Glomerular endothelial cell (primary cell): ENCODE results near the gene HSCB. TPM values are rescaled to one million over a fixed set of nuclear protein-coding genes. Genes with fewer than 3 reads are reported as not detected.
"Not testable (repeated sequence)": the region's sequence is repeated elsewhere in the genome, so short reads cannot be mapped to it uniquely, and the experiment has no call there.

Source experiments
- DNase-seq: peaks from one replicate; pipeline ENCODE4 v3.0.0-alpha.2; 2011; ENCODE audit warnings: low read depth, low spot score; ENCODE audit errors: extremely low read depth
- total RNA-seq: library from RNA; depleted of rRNA; stranded (reverse); fragments of >200 nt; gene quantifications from 2 replicates; pipeline ENCODE4 v1.2.3, GENCODE V29; 2015

Gene HSCB, protein sequence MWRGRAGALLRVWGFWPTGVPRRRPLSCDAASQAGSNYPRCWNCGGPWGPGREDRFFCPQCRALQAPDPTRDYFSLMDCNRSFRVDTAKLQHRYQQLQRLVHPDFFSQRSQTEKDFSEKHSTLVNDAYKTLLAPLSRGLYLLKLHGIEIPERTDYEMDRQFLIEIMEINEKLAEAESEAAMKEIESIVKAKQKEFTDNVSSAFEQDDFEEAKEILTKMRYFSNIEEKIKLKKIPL
- 14.3 and 27.8 TPM in 2 replicates for total RNA-seq

- DNase-seq = peak; percentile 88
Observed at GRCh38 chr22:28741785-28742561, at the start of gene HSCB, which contains the start of gene CHEK2. Gene HSCB (plus strand): TSS chr22:28742039. CDS start chr22:28742096, 57 bp downstream. Gene CHEK2 (minus strand): TSS chr22:28741820. CDS start chr22:28734721, 7,099 bp downstream.

- not testable (repeated sequence) for DNase-seq
Observed at GRCh38 chr22:28693041-28693760, 48.6 kb upstream of the HSCB start.

DNA sequence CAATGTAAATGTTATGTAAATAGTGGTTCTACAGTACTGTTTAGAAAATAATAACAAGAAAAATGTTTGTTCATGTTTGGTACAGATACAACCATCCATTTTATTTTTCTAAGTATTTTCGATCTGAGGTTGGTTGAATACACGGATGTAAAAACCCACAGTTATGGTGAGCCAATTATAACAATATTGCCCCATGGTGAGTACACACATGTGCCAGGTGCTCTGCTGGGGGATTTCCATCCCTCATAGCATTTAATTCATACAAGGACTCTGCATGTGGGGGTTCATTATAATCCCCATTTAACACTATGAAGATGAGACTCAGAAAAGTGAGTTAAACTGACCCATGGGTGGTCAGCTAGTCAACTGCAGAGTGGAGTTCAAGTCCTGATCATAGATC, 38.9 kb upstream of the HSCB start:
- no peak for DNase-seq

DNA sequence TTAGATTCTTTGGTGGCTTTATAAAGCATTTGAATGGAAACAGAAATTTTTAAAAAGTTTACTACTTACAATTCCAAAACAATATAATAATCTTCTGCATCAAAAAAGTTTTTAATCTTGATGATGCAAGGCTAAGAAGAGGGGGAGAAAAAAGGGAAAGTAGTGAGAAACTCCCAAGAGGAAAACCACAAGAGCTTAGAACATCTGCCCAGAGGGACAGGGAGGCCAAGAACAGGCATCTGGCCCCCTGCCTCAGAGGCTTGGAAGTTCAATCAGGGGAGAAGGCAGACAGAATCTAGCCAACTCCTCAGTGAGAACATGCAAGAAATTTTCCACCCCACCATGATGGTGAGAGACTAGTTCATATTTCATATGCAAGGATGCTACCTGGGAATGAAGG, 38.4 kb upstream of the HSCB start:
- no peak for DNase-seq

- no peak for DNase-seq
Observed at GRCh38 chr22:28706845-28707244, 35.0 kb upstream of the HSCB start.

GRCh38 chr22:28710107-28710506, 31.7 kb upstream of the HSCB start:
- peak; percentile 10 for DNase-seq

DNA sequence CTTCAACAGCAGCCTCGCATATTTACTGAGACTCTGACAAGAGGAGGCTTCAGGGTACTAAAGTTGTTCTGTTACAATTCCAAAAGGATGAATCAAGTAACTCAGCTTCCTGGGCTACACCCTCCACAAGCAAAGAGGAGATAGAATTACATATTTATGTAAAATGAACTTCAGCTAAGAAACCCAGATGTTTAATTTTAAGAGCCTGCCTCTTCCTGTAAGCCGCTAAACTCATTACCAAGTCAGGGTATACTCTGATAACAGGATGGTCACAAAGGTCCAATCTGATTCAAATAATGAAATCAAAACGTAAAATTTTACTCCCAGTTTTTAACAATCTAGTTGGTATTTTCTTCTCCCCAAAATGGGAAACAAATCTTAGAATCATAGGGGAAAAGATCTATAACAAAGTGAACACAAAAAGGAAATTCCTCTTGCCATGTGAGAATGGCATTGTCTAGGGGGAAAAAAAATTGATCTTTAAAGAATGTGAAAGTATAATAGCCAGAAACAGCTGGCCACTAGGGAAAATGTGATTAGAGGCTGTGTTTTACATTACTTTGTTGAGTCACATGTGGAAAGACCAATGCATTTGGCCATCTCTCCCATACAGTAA, 31.2 kb upstream of the HSCB start:
- peak; percentile 76 for DNase-seq

GRCh38 chr22:28711341-28711740, 30.5 kb upstream of the HSCB start:
- DNase-seq = no peak

DNA sequence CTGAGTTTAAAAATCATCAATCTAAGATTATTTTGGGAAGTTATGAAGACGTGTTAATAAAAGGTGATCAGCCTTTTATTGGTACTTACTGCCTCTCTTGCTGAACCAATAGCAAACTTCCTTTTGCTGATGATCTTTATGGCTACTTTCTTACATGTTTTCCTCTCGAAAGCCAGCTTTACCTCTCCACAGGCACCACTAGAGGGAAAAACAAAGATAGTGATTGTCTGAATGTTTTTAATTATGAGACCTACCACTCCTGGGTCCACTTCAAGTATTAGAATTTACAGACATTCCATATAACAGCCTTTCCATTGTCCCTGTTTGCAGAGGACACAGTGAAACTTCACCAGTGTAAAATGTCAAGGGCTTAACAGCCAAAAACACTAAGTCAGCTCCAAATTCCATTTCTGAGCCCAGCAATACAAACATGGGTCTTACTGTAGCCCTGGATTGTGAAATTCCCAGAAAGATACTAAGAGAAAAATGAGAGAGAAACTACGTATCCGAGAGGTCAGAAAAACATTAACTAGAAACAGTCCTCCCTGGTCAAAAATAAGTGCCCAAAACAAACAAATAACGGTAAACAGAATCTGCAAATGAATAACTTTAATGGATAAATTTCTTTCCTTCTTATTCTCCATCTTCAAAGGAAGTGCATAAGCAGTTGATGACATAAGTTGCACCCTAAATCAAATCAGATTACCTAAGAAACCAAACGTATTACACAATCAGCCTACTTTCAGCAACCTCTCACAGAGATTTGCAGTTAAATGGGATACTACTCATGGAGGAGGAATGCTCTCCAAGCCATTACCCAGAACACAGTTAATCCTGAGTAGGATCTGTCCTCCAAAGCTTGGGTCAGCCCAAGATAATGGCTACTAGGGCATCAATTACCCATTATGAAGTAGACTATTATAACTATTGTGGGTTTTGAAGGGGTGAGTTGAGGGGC, 29.7 kb upstream of the HSCB start:
- peak; percentile 7 for DNase-seq

DNA sequence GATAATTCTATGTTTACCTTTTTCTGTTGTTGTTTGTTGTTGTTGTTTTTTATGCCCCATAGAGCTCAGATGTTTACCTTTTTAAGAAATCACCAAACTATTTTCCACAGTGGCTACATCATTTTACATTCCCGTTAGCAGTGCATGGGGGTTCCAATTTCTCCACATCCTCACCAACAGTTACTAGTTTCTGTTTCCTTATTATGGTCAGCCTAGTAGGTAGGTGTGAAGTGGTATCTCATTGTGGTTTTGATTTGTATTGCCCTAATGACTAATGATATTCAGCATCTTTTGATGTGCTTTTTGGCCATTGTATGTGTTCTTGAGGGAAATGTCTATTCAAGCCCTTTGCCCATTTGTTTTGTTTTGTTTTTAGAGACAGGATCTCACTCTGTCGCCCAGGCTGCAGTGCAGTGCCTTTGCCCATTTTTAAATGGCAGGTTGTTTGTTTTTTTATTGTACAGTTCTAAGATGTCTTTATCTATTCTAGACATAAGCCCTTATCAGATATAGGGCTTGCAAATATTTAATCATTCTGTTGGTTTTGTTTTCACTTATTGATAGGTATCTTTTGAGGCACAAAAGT, 27.7 kb upstream of the HSCB start:
- DNase-seq = no peak

- no peak for DNase-seq
Observed at GRCh38 chr22:28715611-28716010, 26.2 kb upstream of the HSCB start.

GRCh38 chr22:28716686-28717085, 25.2 kb upstream of the HSCB start:
- DNase-seq = no peak

- no peak for DNase-seq
Observed at GRCh38 chr22:28718044-28718443, 23.8 kb upstream of the HSCB start.

- no peak for DNase-seq
Observed at GRCh38 chr22:28728002-28728401, 13.8 kb upstream of the HSCB start.

- no peak for DNase-seq
Observed at GRCh38 chr22:28728621-28729313, 13.1 kb upstream of the HSCB start.

DNA sequence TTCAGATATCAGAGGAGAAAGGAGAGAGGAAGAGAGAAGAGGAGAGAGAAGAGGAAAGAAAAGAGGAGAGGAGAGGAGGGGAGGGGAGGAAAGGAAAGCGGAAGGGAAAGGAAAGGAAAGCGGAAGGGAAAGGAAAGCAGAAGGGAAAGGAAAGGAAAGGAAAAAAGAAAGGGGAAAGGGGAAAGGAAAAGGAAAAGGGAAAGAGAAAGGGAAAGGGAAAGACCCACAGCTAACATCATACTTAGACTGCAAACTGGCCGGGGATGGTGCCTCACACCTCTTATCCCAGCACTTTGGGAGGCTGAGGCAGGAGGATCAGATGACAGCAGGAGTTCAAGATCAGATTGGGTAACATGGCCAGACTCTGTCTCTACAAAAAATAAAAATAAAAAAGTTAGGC, 11.7 kb upstream of the HSCB start:
- DNase-seq = no peak

- DNase-seq = no peak
Observed at GRCh38 chr22:28734393-28734792, 7.4 kb upstream of the HSCB start.

- DNase-seq = no peak
Observed at GRCh38 chr22:28736301-28737155, 5.3 kb upstream of the HSCB start.
